Kidney (tissue), 14 donors: ENCODE results near the gene USP36. TPM values are rescaled to one million over a fixed set of nuclear protein-coding genes. Genes with fewer than 3 reads are reported as not detected.

ENCODE experiments used
- DNase-seq, 5 donors: peaks; one replicate each; pipeline ENCODE4 v3.0.0-alpha.2; 2013 to 2020
- FAIRE-seq: peaks from 2 replicates; lab custom pipeline; 2012; peaks lifted over from hg19 to GRCh38; lab: Jason Lieb, UNC
- H3K27ac ChIP-seq, 2 donors: one replicate each; pipeline ENCODE4 v1.7.0; 2013; ENCODE audit warnings: low read depth in 2 of 2, low read length in 2 of 2, inconsistent platforms in 1 of 2
- H3K27me3 ChIP-seq: one replicate; pipeline ENCODE4 v1.7.1; 2013; ENCODE audit warnings: low read length, inconsistent platforms; ENCODE audit not compliant: control insufficient read depth, insufficient read depth
- H3K36me3 ChIP-seq, 3 donors: one replicate each; pipeline versions ENCODE4 v1.7.0 to v1.7.1; 2013; ENCODE audit warnings: low read length in 3 of 3, control low read depth in 1 of 3, inconsistent platforms in 1 of 3; ENCODE audit not compliant: insufficient read depth in 3 of 3, control insufficient read depth in 2 of 3
- H3K4me1 ChIP-seq, 3 donors: one replicate each; pipeline versions ENCODE4 v1.7.0 to v1.7.1; 2013; ENCODE audit warnings: low read length in 3 of 3, inconsistent platforms in 1 of 3, low read depth in 1 of 3; ENCODE audit not compliant: control insufficient read depth in 2 of 3, insufficient read depth in 2 of 3
- H3K4me3 ChIP-seq, 3 donors: one replicate each; pipeline versions ENCODE4 v1.7.0 to v1.8.1; 2013; ENCODE audit warnings: low read length in 3 of 3, control low read depth in 1 of 3, inconsistent platforms in 1 of 3
- H3K9ac ChIP-seq, 3 donors: one replicate each; pipeline versions ENCODE4 v1.7.0 to v1.7.1; 2013; ENCODE audit warnings: low read length in 3 of 3, control low read depth in 1 of 3, inconsistent platforms in 1 of 3
- H3K9me3 ChIP-seq, 3 donors: one replicate each; pipeline versions ENCODE4 v1.7.0 to v1.7.1; 2013; ENCODE audit warnings: low read length in 3 of 3, control low read depth in 1 of 3, inconsistent platforms in 1 of 3; ENCODE audit not compliant: control insufficient read depth in 2 of 3, insufficient read depth in 1 of 3
- intact Hi-C: fragments of 100-400 bp; cut with DNase I; formaldehyde crosslinking; loops from one replicate; pipeline ENCODE4 v1.11.1; 2022
- polyA plus RNA-seq: library from polyadenylated mRNA; stranded (reverse); fragments of 350-450 nt; fragmentation: Illumina TruSeq; extraction: RNeasy Lipid Tissue Mini Kit (QIAGEN cat#74804); gene quantifications from one replicate; pipeline ENCODE4 v1.2.3, GENCODE V29; 2014; ENCODE audit warnings: low read depth, low replicate concordance; ENCODE audit not compliant: insufficient read depth
- total RNA-seq: library from RNA; stranded (reverse); fragmentation: NEBNext Ultra II Directional; extraction: Animal tissue kit (Norgen Biotek cat#: 25700); gene quantifications from one replicate; pipeline ENCODE4 v1.2.1, GENCODE V29; 2021
- TF ChIP-seq, protein P1 (sequence below): IDR thresholded peaks from 3 replicates; pipeline ENCODE4 v1.5.1; 2012; ENCODE audit warnings: mild to moderate bottlenecking, moderate library complexity, borderline replicate concordance; ENCODE audit not compliant: insufficient read depth; ENCODE audit errors: extremely low read depth
- donor health status: control.
- donor health status: control.
- donor health status: control.
- donor health status: control.
- donor health status: control.
- donor health status: DM: yes; HTN: yes; CAD: no.
- donor health status: Normal renal cell carcinoma (clear cell type).

Gene USP36
- total and polyA plus RNA-seq, 2 donors from 2014 or later, result 17.0 to 66.2 TPM

- Histone ChIP-seq H3K27ac (peak overlapping the region in 1 of 2 donors; percentile 84), H3K4me3 (no peak overlapping the region), H3K36me3 (peaks cover 14 to 52% (median 42%) of the 10 kb centered on the region in 3 donors), H3K27me3 (no peaks in the 10 kb centered on the region), H3K9ac (no peak overlapping the region), H3K9me3 (no peaks in the 10 kb centered on the region), H3K4me1 (no peaks in the 10 kb centered on the region)
- FAIRE-seq, result no peak
- DNase-seq, result no peak
- intact Hi-C loops, result no loop called here
- TF ChIP-seq, protein P1, sequence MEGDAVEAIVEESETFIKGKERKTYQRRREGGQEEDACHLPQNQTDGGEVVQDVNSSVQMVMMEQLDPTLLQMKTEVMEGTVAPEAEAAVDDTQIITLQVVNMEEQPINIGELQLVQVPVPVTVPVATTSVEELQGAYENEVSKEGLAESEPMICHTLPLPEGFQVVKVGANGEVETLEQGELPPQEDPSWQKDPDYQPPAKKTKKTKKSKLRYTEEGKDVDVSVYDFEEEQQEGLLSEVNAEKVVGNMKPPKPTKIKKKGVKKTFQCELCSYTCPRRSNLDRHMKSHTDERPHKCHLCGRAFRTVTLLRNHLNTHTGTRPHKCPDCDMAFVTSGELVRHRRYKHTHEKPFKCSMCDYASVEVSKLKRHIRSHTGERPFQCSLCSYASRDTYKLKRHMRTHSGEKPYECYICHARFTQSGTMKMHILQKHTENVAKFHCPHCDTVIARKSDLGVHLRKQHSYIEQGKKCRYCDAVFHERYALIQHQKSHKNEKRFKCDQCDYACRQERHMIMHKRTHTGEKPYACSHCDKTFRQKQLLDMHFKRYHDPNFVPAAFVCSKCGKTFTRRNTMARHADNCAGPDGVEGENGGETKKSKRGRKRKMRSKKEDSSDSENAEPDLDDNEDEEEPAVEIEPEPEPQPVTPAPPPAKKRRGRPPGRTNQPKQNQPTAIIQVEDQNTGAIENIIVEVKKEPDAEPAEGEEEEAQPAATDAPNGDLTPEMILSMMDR, result no peak
These were observed 21.2 kb downstream of the USP36 start for GRCh38 chr17:78819402-78819801.

GRCh38 chr17:78818932-78819331, 21.7 kb downstream of the USP36 start:
- Histone ChIP-seq H3K27ac (peak overlapping the region in 1 of 2 donors; percentile 84), H3K27me3 (no peaks in the 10 kb centered on the region), H3K4me1 (no peaks in the 10 kb centered on the region), H3K9me3 (no peaks in the 10 kb centered on the region), H3K9ac (no peak overlapping the region), H3K36me3 (peaks cover 14 to 57% (median 47%) of the 10 kb centered on the region in 3 donors), H3K4me3 (peak overlapping the region in 1 of 3 donors; percentile 10)
- FAIRE-seq, result no peak
- TF ChIP-seq, protein P1, result no peak
- peak in 1 of 5 donors; percentile 58 for DNase-seq
- intact Hi-C loops, result no loop called here

DNA sequence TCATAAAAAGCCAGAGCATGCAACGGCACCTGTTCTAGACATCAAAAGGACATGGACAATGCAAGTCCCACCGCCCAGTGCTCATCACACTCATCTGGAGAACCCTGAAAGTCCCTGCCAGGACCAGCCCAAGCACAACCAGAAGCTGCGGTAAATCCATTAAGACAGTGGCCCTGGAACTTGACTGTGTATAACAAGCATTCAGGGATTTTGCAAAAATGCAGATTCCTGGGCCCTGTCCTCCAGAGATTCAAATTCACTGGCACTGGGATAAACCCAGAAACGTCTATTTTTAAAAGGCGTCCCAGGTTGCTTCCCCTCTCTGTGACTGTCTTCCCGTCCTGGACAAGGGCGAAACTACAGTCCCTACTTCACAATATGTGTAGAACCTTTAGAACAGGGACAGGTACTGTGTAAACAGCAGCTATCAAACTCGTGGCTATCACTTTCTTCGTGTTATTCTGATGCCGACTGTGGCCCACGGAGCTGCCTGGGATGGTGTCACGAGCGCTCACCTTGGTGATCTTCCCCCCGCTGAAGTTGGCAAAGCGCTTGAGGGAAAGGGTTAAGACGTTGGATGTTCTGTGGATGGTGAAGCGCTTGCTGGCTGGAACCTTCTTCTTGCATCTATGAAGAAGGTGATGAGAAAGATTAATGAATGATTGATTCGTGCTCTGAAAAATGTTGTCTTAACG, 22.3 kb downstream of the USP36 start:
- Histone ChIP-seq H3K27me3 (no peaks in the 10 kb centered on the region), H3K4me1 (no peaks in the 10 kb centered on the region), H3K36me3 (peaks cover 16 to 64% (median 51%) of the 10 kb centered on the region in 3 donors), H3K4me3 (no peak overlapping the region), H3K9me3 (no peaks in the 10 kb centered on the region), H3K9ac (no peak overlapping the region), H3K27ac (peak overlapping the region; percentile 39 to 51)
- TF ChIP-seq, protein P1, result no peak
- intact Hi-C loops, result no loop called here
- DNase-seq (no peak), FAIRE-seq (no peak)
